Measurements from ENCODE around the gene EEPD1. TPM values are rescaled to one million over a fixed set of nuclear protein-coding genes. Genes with fewer than 3 reads are reported as not detected.
"Not testable (repeated sequence)": the region's sequence is repeated elsewhere in the genome, so short reads cannot be mapped to it uniquely, and the experiment has no call there.

Gene EEPD1
- total RNA-seq, 2 experiments from 2014 or later, result 2.6 TPM

GRCh38 chr7:36238138-36238537 is 85.1 kb downstream of the EEPD1 start:
- no peak overlapping the region for H3K27ac Mint-ChIP-seq
- no peaks in the 10 kb centered on the region for H3K27me3 Mint-ChIP-seq (ENCODE audit: low read depth)
- H3K4me3 Mint-ChIP-seq, result no peak overlapping the region
- DNase-seq (no peak), ATAC-seq (no peak)
- ChIA-PET CTCF (no interaction called here), POLR2A (no interaction called here)
- no peaks in the 10 kb centered on the region for H3K4me1 Mint-ChIP-seq (ENCODE audit: low read depth)
- H3K36me3 Mint-ChIP-seq (ENCODE audit: low read depth), result no peaks in the 10 kb centered on the region
- no peaks in the 10 kb centered on the region for H3K9me3 Mint-ChIP-seq (ENCODE audit: insufficient read depth)

- H3K4me1 Mint-ChIP-seq (ENCODE audit: low read depth); ATAC-seq; H3K27me3 Mint-ChIP-seq (ENCODE audit: low read depth); POLR2A ChIA-PET; H3K9me3 Mint-ChIP-seq (ENCODE audit: insufficient read depth); H3K27ac Mint-ChIP-seq; H3K36me3 Mint-ChIP-seq (ENCODE audit: low read depth); H3K4me3 Mint-ChIP-seq; DNase-seq: not testable (repeated sequence)
- CTCF ChIA-PET, result interaction anchor here (1.2 kb wide), 1 partner anchor 19 kb away, joined by 3 read pairs; no protein-coding TSS in a partner anchor
Observed at GRCh38 chr7:36243356-36243755, 90.3 kb downstream of the EEPD1 start.

- ATAC-seq; DNase-seq; H3K36me3 Mint-ChIP-seq (ENCODE audit: low read depth); H3K27ac Mint-ChIP-seq; POLR2A ChIA-PET; H3K4me1 Mint-ChIP-seq (ENCODE audit: low read depth); H3K9me3 Mint-ChIP-seq (ENCODE audit: insufficient read depth); H3K27me3 Mint-ChIP-seq (ENCODE audit: low read depth); H3K4me3 Mint-ChIP-seq: not testable (repeated sequence)
- CTCF ChIA-PET, result interaction anchor here (1.2 kb wide), 1 partner anchor 20 kb away, joined by 3 read pairs; no protein-coding TSS in a partner anchor
Observed at GRCh38 chr7:36244001-36244400, 90.9 kb downstream of the EEPD1 start.

GRCh38 chr7:36244429-36244828 is 91.4 kb downstream of the EEPD1 start:
- H3K9me3 Mint-ChIP-seq (ENCODE audit: insufficient read depth), result no peaks in the 10 kb centered on the region
- no peaks in the 10 kb centered on the region for H3K36me3 Mint-ChIP-seq (ENCODE audit: low read depth)
- CTCF ChIA-PET, result no interaction called here
- no peak for ATAC-seq
- H3K4me1 Mint-ChIP-seq (ENCODE audit: low read depth), result no peaks in the 10 kb centered on the region
- no peak overlapping the region for H3K27ac Mint-ChIP-seq
- H3K27me3 Mint-ChIP-seq (ENCODE audit: low read depth), result no peaks in the 10 kb centered on the region
- POLR2A ChIA-PET, result no interaction called here
- H3K4me3 Mint-ChIP-seq, result no peak overlapping the region
- no peak for DNase-seq

- H3K27me3 Mint-ChIP-seq (ENCODE audit: low read depth), result no peaks in the 10 kb centered on the region
- DNase-seq, result no peak
- H3K36me3 Mint-ChIP-seq (ENCODE audit: low read depth), result no peaks in the 10 kb centered on the region
- H3K4me3 Mint-ChIP-seq, result no peak overlapping the region
- H3K27ac Mint-ChIP-seq, result no peak overlapping the region
- H3K9me3 Mint-ChIP-seq (ENCODE audit: insufficient read depth), result no peaks in the 10 kb centered on the region
- H3K4me1 Mint-ChIP-seq (ENCODE audit: low read depth), result no peaks in the 10 kb centered on the region
- CTCF ChIA-PET, result no interaction called here
- ATAC-seq, result no peak
- POLR2A ChIA-PET, result no interaction called here
Observed at GRCh38 chr7:36245684-36246299, 92.7 kb downstream of the EEPD1 start.

GRCh38 chr7:36249091-36249490 is 96.0 kb downstream of the EEPD1 start:
- no peaks in the 10 kb centered on the region for H3K36me3 Mint-ChIP-seq (ENCODE audit: low read depth)
- no peaks in the 10 kb centered on the region for H3K9me3 Mint-ChIP-seq (ENCODE audit: insufficient read depth)
- ATAC-seq (no peak), DNase-seq (no peak)
- H3K27me3 Mint-ChIP-seq (ENCODE audit: low read depth), result no peaks in the 10 kb centered on the region
- ChIA-PET CTCF (no interaction called here), POLR2A (no interaction called here)
- no peak overlapping the region for H3K27ac Mint-ChIP-seq
- H3K4me3 Mint-ChIP-seq, result no peak overlapping the region
- no peaks in the 10 kb centered on the region for H3K4me1 Mint-ChIP-seq (ENCODE audit: low read depth)

GRCh38 chr7:36253699-36254098 is 100.6 kb downstream of the EEPD1 start:
- Mint-ChIP-seq H3K4me1 (ENCODE audit: low read depth) (no peaks in the 10 kb centered on the region), H3K9me3 (ENCODE audit: insufficient read depth) (peaks cover 8% of the 10 kb centered on the region), H3K36me3 (ENCODE audit: low read depth) (peaks cover 5% of the 10 kb centered on the region), H3K27me3 (ENCODE audit: low read depth) (peaks cover 3% of the 10 kb centered on the region), H3K27ac (no peak overlapping the region), H3K4me3 (no peak overlapping the region)
- POLR2A ChIA-PET, result no interaction called here
- CTCF ChIA-PET, result interaction anchor here (0.6 kb wide), 1 partner anchor 114 kb away, joined by 3 read pairs; no protein-coding TSS in a partner anchor
- no peak for DNase-seq
- ATAC-seq, result no peak

GRCh38 chr7:36258510-36259259 is 105.6 kb downstream of the EEPD1 start:
- H3K27me3 Mint-ChIP-seq (ENCODE audit: low read depth), result not testable (repeated sequence)

GRCh38 chr7:36260481-36260880 is 107.4 kb downstream of the EEPD1 start:
- POLR2A ChIA-PET, result no interaction called here
- H3K4me1 Mint-ChIP-seq (ENCODE audit: low read depth), result peaks cover 4% of the 10 kb centered on the region
- CTCF ChIA-PET, result no interaction called here

More at GRCh38 chr7:36258510-36259259, 105.6 kb downstream of the EEPD1 start:
- H3K27ac Mint-ChIP-seq; H3K9me3 Mint-ChIP-seq (ENCODE audit: insufficient read depth); H3K4me1 Mint-ChIP-seq (ENCODE audit: low read depth); DNase-seq; H3K4me3 Mint-ChIP-seq; POLR2A ChIA-PET; H3K36me3 Mint-ChIP-seq (ENCODE audit: low read depth); ATAC-seq: not testable (repeated sequence)
- CTCF ChIA-PET, result interaction anchor here (1.1 kb wide), 1 partner anchor 24 kb away, joined by 3 read pairs; no protein-coding TSS in a partner anchor

GRCh38 chr7:36261019-36261754 is 108.1 kb downstream of the EEPD1 start:
- ChIA-PET POLR2A (no interaction called here), CTCF (no interaction called here)
- Mint-ChIP-seq H3K4me1 (ENCODE audit: low read depth) (peaks cover 6% of the 10 kb centered on the region), H3K36me3 (ENCODE audit: low read depth) (no peaks in the 10 kb centered on the region), H3K27me3 (ENCODE audit: low read depth) (no peaks in the 10 kb centered on the region), H3K27ac (no peak overlapping the region), H3K4me3 (no peak overlapping the region), H3K9me3 (ENCODE audit: insufficient read depth) (no peaks in the 10 kb centered on the region)
- ATAC-seq (no peak), DNase-seq (no peak)

More at GRCh38 chr7:36260481-36260880, 107.4 kb downstream of the EEPD1 start:
- Mint-ChIP-seq H3K36me3 (ENCODE audit: low read depth) (peaks cover 5% of the 10 kb centered on the region), H3K27ac (no peak overlapping the region), H3K4me3 (no peak overlapping the region), H3K27me3 (ENCODE audit: low read depth) (peaks cover 3% of the 10 kb centered on the region), H3K9me3 (ENCODE audit: insufficient read depth) (peaks cover 7% of the 10 kb centered on the region)
- DNase-seq, result no peak
- ATAC-seq, result no peak

- DNase-seq (no peak), ATAC-seq (no peak)
- Mint-ChIP-seq H3K4me1 (ENCODE audit: low read depth) (peaks cover 6% of the 10 kb centered on the region), H3K27ac (no peak overlapping the region), H3K27me3 (ENCODE audit: low read depth) (no peaks in the 10 kb centered on the region), H3K9me3 (ENCODE audit: insufficient read depth) (no peaks in the 10 kb centered on the region), H3K4me3 (no peak overlapping the region), H3K36me3 (ENCODE audit: low read depth) (no peaks in the 10 kb centered on the region)
- CTCF ChIA-PET, result interaction anchor here (0.9 kb wide), 1 partner anchor 21 kb away, joined by 4 read pairs; no protein-coding TSS in a partner anchor
- POLR2A ChIA-PET, result no interaction called here
Observed at GRCh38 chr7:36262309-36263094, 109.4 kb downstream of the EEPD1 start.
